Activated CD8-positive, alpha-beta memory T cell treated with anti-CD3 and anti-CD28 coated beads, Interleukin-2, amount 50 U/mL, for 4 hours (primary cell): Measurements from ENCODE around the gene RTRAF.

Source experiments
- DNase-seq: peaks from one replicate; pipeline ENCODE4 v3.0.0-alpha.2; 2020

RTRAF gene

DNA sequence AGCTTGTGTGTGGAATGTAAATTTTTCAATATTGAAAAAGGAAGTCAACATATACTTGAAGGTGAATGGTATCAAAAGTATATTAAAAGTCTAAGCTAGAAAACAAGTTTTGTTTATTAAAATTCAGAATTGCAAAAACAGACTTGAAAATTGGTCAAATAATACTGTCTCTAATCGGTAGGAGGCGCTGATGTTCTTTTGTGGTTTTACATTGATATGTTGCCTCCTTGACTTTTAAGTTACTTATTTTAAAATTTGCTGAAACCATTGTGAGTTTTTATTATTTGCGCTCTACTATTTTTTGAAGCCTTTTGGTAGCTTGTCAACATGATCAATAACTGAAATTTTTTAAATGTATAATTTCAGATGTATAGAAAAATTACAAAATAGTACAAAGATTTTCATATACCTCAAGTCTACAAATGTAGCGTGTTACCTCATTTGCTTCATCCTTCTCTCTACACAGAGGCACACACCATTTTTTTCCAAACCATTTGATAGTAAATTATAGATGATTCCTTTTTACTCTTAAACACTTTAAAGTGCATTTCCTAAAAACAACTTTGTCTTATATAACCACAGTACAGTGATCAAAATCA lies 6.9 kb downstream of the RTRAF start:
- no peak for DNase-seq

- DNase-seq: no peak
Observed at GRCh38 chr14:51998348-51998747, 9.0 kb downstream of the RTRAF start.

GRCh38 chr14:51999084-51999483 lies 9.7 kb downstream of the RTRAF start:
- DNase-seq: no peak

- DNase-seq: no peak
Observed at GRCh38 chr14:52000019-52000582, 10.8 kb downstream of the RTRAF start.

DNA sequence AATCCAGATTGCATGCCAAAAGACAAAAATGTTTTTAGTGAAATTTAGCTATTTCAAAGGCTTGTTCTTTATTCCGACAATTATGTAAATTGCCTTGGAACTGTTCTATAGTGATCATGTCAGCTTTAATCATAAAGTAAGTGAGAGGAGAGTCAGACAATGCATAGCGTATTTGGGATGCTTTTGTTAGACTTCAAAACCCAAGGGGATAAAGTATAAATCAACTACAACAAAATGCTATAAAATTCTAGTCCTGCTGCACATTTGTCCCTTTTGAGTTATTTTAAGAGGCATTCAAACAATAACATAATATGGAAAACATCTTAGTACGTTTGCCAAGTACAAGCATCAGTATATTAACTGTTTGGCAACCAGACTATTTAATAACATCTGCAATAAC lies 11.3 kb downstream of the RTRAF start:
- no peak for DNase-seq

- no peak for DNase-seq
Observed at GRCh38 chr14:52002542-52002941, 13.2 kb downstream of the RTRAF start.

- no peak for DNase-seq
Observed at GRCh38 chr14:52003324-52003723, 14.0 kb downstream of the RTRAF start.

DNA sequence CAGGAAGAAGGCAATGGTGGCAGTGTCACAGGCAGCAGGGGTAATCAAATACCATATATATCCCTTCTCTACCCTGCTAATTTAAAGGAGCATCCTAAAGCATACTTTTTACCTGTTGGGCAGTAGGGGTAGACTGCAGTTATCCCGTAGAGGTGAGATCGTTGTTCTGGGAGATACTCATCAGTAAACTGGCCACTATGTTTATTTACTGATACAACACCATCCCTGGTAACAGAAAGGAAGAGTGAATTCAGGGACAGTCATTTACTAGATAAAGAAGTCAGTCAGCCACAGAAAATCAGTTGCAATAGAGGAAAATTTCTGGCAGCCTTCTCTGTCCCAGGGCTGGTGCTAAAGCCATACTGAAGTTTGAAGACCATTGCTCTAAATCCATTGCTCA lies 16.3 kb downstream of the RTRAF start:
- DNase-seq: no peak

- no peak for DNase-seq
Observed at GRCh38 chr14:52006361-52006760, 17.0 kb downstream of the RTRAF start.

DNA sequence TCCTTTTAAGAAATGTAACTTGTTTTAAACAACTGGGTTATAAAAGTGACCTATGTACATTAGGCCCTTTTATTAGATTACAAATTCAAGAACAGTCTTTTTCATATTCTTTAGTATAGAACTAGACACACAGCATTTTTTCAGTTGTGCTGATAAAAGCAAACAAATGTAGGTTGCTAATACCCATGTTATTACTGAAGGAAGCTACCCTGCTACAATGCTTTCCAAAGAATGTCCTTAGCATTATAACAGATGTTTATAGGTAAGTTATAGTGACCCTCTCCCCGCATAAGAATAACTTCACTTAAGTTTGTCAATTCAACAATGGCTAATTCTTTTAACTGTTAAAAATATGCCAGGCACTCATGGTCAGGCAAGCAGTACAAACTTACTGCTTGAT lies 17.9 kb downstream of the RTRAF start:
- DNase-seq: no peak

DNA sequence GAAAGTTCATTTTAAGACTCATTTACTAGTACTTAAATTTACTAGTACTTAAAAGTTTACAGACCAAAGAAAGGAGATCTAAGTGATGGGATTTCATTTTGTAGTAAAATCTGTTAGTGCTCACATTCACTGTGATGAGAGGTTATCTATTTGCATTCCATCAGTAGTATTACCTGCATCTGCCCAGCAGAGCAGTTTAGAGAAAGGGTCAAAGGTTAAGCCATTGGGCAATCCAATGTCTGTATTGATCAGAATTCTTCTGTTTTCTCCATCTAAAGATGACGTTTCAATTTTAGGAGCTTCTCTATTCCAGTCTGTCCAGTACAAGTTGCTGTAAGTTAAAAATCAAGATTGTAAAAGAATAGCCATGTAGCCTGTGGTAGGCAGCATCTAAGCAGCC lies 18.3 kb downstream of the RTRAF start:
- DNase-seq: no peak

- no peak for DNase-seq
Observed at GRCh38 chr14:52008136-52008535, 18.8 kb downstream of the RTRAF start.

DNA sequence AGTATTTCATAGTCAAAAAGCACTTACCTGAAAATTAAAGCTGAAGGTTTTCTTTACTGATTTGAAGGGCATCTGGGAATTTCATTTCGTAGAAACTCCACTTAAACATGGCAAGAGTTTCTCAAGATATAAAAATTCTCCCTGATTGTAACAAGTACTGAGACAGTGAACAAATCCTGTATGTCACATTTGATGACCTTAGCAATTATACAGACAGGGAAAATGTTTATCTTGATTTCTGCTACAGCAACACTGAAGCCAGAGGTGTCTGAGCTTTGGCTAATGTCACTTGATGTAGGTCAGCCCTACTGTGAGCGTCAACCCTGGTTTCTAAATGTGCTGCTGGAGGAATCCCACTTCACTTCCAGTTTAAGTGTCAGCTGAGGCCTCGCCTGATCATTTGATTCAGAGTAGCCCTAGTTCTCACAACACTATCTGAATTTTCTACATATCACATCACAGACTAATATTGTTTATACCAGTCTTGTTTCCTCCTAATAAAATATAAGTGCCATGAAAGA lies 20.9 kb downstream of the RTRAF start:
- no peak for DNase-seq

DNA sequence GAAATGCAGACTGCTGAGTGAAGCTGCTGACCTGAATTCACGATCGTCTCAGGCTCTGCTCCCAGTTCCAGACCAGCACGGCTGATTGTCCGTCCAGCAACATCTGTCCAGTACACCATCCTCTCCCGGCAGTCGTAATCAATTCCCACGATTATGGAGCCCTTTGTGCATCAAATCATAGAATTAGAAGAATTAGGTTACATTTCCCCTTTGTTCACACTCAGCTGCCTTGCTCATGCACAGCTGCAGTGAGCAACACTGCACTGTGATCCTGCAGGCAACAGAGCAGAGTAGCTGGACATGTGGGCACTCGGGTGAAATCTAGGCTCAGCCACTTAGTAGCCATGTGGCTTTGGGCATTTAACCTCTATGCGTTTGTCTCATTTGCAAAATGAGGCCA lies 22.2 kb downstream of the RTRAF start:
- no peak for DNase-seq

DNA sequence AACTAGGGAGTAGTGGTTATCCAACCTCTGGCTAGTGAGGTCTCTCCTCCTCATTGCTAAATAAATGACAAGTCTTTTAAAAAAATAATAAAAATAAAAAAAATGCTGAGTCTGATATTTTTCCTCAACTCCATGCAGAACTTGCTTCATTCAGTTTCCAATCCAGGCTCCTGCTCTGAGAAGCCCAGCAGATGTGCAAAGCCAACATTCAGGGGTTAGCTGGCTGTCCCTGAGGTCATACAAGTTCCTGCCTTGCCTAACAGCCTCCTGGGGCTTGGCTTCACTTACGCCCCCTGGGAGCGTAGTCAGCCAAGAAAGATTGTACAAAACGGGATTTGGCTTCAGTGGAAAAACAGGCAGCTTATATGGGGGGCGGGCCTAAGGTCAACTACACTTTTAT lies 23.3 kb downstream of the RTRAF start:
- DNase-seq: no peak

GRCh38 chr14:52013984-52014600 lies 24.7 kb downstream of the RTRAF start:
- no peak for DNase-seq

- DNase-seq: no peak
Observed at GRCh38 chr14:52014601-52015267, 25.4 kb downstream of the RTRAF start.

GRCh38 chr14:52015411-52016030 lies 26.2 kb downstream of the RTRAF start:
- DNase-seq: no peak

GRCh38 chr14:52018252-52018651 lies 28.9 kb downstream of the RTRAF start:
- DNase-seq: no peak

- DNase-seq: no peak
Observed at GRCh38 chr14:52018970-52019369, 29.6 kb downstream of the RTRAF start.

- no peak for DNase-seq
Observed at GRCh38 chr14:52020161-52020714, 30.9 kb downstream of the RTRAF start.

DNA sequence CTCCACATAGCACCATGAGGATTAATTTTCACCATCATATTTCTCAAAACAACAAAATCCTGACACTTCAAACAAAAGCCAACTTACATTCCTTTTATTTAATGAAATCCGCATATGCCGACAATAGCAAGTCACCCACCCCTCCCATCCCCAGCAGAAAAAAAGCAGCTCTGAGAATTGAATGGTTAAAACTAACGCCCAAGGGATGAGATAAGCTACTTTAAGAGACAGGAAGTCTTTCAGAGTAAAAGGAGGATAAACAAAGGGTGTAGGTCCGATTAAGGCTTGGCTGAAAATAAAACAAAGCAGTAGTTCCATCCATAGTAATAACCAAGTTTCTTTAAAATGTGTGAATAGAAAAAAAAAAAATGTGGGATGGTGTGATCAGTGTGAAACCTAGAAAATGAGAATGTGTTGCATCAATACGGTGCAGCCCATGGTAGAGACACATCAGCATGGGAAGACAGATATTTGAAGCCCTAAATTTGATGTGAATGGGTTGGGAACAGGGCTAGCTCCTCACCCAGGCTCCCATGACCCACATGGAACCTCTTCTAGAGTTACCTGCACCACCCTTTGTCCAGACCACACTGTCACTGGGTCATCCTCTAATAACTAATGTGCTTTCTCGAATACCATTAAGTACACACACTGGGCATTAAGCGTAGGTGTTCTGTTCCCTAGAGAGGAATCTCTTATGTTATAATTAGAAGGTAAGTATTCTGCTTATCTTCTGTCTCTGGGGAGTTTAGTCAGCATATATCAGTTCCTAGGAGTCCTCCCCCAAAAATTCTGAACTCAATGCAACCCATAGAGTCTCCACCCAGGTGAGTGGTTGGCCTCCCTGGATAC lies 31.7 kb downstream of the RTRAF start:
- no peak for DNase-seq
